GM13976 (cell line): ENCODE data around the gene CTNNA2.

Experiments
- DNase-seq: peaks from one replicate; pipeline ENCODE4 v3.0.0; 2012; ENCODE audit warnings: low spot score
- CTCF ChIP-seq: IDR thresholded peaks from 2 replicates; pipeline ENCODE4 v1.5.1; 2012; ENCODE audit warnings: borderline replicate concordance, mild to moderate bottlenecking; ENCODE audit not compliant: insufficient read depth; ENCODE audit errors: extremely low read depth, missing control alignments, control extremely low read depth
- in situ Hi-C: fragments of 300-500 bp; cut with MboI; formaldehyde crosslinking; loops from one replicate; pipeline ENCODE4 v1.12.0; 2022; ENCODE audit warnings: low sequenced_read_pairs, mixed read lengths, inconsistent platforms; ENCODE audit not compliant: unreplicated experiment

The CTNNA2 gene

GRCh38 chr2:79638410-79638809, 125.6 kb downstream of the CTNNA2 start:
- DNase-seq, result no peak
- no peak for TF ChIP-seq CTCF
- in situ Hi-C loops, result no loop called here

GRCh38 chr2:79638954-79639353, 126.1 kb downstream of the CTNNA2 start:
- no peak for TF ChIP-seq CTCF
- in situ Hi-C loops, result no loop called here
- DNase-seq, result no peak

DNA sequence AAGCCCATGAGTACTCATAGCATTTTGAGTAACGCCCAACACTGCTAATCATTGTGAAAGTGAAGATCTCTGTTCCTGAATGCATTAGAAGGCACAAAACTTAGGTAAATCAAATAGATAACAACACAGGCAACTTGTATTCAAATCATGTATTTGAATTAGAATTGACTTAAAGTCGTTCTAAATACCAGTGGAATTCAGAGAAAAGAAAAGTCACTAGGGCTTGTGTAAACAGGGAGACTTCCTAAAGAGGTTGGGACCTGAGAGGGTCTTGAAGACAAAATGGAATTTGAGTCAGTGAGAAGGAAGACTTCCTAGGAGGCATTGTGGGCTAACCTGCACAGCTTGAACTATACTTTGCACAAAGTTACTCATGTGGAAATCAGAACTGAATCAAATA, 127.2 kb downstream of the CTNNA2 start:
- in situ Hi-C loops, result no loop called here
- DNase-seq, result no peak
- TF ChIP-seq CTCF, result no peak

DNA sequence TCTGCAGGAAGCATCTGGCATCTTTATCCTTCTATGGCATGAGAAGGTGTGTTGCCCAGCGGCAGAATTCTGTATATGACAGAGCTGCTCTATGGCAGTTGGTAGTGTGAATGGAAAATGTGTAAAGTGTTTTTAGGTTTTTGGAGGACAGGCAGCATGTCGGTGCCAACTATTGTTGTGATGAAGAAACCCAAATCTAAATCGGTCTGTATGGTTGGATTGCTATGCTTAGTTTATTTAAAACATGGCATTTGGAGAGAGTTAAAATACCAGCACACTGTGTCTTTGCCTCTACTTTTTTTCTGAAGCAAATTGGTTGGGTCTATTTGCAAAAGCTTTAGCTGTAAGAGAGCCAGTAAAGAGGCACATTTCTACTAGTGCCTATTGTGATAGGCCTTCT, 136.7 kb downstream of the CTNNA2 start:
- in situ Hi-C loops, result no loop called here
- DNase-seq, result no peak
- no peak for TF ChIP-seq CTCF

- no peak for TF ChIP-seq CTCF
- in situ Hi-C loops, result no loop called here
- DNase-seq, result no peak
Observed at GRCh38 chr2:79660557-79660956, 147.7 kb downstream of the CTNNA2 start.

DNA sequence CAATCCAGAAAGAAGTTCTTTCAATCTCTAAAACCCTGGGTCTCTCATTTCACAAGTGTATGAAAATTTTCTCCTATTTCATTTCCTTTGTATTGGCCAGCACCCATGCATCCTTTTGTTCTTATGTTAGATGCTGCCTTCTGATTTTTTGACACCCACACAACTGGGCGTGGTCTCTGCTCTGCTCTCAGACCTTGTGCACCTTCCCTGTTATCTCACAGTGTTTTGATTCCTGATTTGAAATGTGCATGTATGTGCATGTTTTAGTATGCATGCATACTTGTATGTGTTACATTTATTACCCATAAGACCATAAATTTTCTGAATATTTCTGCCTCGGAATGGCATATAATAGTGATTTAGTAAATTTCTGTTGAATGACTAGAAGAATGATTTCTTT, 152.2 kb downstream of the CTNNA2 start:
- no peak for DNase-seq
- in situ Hi-C loops, result no loop called here
- TF ChIP-seq CTCF, result no peak

DNA sequence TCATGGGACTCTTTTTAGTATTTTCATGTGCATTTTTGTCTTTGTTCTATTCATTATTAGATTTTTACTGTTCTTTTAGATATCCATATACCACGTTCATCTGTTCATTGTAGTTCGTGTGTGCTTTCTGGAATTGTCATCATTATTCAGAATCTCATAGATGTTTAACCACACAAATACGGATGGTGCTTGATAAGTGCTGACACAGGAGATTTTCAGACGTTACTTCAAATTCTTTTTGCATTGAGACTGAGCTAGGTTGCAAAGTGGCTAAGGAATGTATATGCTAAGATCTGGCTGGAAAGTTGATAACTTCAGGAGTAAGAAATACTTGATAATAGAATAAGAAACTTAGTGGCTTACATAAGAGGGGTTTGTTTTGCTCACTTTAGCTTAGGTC, 153.6 kb downstream of the CTNNA2 start:
- in situ Hi-C loops, result no loop called here
- no peak for TF ChIP-seq CTCF
- no peak for DNase-seq
